ENCODE data around the gene SAMHD1.
"Not testable (repeated sequence)": the region's sequence is repeated elsewhere in the genome, so short reads cannot be mapped to it uniquely, and the experiment has no call there.

- not testable (repeated sequence) for TF ChIP-seq POLR2A, POLR2AphosphoS5 (IDR thresholded peaks at IDR 0.05)
These were observed 15.5 kb upstream of the SAMHD1 start for GRCh38 chr20:36966965-36967364.
